ENCODE results near the gene TBX4. TPM values are rescaled to one million over a fixed set of nuclear protein-coding genes. Genes with fewer than 3 reads are reported as not detected.

The TBX4 gene
- polyA plus RNA-seq, 3 donors: not detected

GRCh38 chr17:61421460-61421859 lies 30.8 kb upstream of the TBX4 start:
- no CpG with 5 or more reads among the region's 4 CpGs for WGBS (ENCODE audit: insufficient coverage)
- Histone ChIP-seq H2AFZ (ENCODE audit: insufficient read depth, low read depth, low read length, poor library complexity, severe bottlenecking) (no peak overlapping the region), H3K27me3 (ENCODE audit: control insufficient read depth in 2 of 2, insufficient read depth in 2 of 2, low read length in 2 of 2) (peaks cover 2 to 38% of the 10 kb centered on the region in 2 donors), H3K27ac (ENCODE audit: low read depth in 1 of 2, low read length in 2 of 2) (no peak overlapping the region), H3K9ac (ENCODE audit: insufficient read depth, low read length, poor library complexity, severe bottlenecking) (no peak overlapping the region), H4K20me1 (ENCODE audit: insufficient read depth, low read length) (no peaks in the 10 kb centered on the region), H3K4me2 (replicated peaks; ENCODE audit: extremely low read depth, low read length, poor library complexity, severe bottlenecking) (no peak overlapping the region), H3K4me3 (replicated peaks in 1 of 3; ENCODE audit: low read depth in 2 of 3, low read length in 3 of 3) (no peak overlapping the region), H3K36me3 (replicated peaks in 1 of 2; ENCODE audit: control insufficient read depth in 1 of 2, insufficient read depth in 2 of 2, low read length in 2 of 2) (no peaks in the 10 kb centered on the region), H3K4me1 (ENCODE audit: control insufficient read depth in 1 of 2, insufficient read depth in 2 of 2, low read length in 2 of 2) (peaks cover 6 to 8% of the 10 kb centered on the region in 2 donors), H3K79me2 (ENCODE audit: insufficient read depth, low read length) (no peaks in the 10 kb centered on the region), H3K9me3 (replicated peaks in 1 of 2; ENCODE audit: control insufficient read depth in 1 of 2, insufficient read depth in 1 of 2, low read length in 2 of 2) (no peaks in the 10 kb centered on the region)
- peaks cover 27 to 74% (median 45%) of the 10 kb centered on the region in 3 donors for H3K27me3 Mint-ChIP-seq (ENCODE audit: low read depth in 3 of 3)
- DNase-seq: no peak
- intact Hi-C loops (cut with micrococcal nuclease): no loop called here
- H3K9me3 Mint-ChIP-seq: peaks cover 0 to 4% (median 0%) of the 10 kb centered on the region in 7 donors
- no peak overlapping the region for H3K27ac Mint-ChIP-seq
- H3K4me3 Mint-ChIP-seq: peak overlapping the region in 1 of 2 donors; percentile 26
- TF ChIP-seq, protein P1, sequence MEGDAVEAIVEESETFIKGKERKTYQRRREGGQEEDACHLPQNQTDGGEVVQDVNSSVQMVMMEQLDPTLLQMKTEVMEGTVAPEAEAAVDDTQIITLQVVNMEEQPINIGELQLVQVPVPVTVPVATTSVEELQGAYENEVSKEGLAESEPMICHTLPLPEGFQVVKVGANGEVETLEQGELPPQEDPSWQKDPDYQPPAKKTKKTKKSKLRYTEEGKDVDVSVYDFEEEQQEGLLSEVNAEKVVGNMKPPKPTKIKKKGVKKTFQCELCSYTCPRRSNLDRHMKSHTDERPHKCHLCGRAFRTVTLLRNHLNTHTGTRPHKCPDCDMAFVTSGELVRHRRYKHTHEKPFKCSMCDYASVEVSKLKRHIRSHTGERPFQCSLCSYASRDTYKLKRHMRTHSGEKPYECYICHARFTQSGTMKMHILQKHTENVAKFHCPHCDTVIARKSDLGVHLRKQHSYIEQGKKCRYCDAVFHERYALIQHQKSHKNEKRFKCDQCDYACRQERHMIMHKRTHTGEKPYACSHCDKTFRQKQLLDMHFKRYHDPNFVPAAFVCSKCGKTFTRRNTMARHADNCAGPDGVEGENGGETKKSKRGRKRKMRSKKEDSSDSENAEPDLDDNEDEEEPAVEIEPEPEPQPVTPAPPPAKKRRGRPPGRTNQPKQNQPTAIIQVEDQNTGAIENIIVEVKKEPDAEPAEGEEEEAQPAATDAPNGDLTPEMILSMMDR (IDR thresholded peaks at IDR 0.05): no peak
- no peaks in the 10 kb centered on the region for H3K36me3 Mint-ChIP-seq
- peaks cover 5% of the 10 kb centered on the region for H3K4me1 Mint-ChIP-seq

GRCh38 chr17:61422116-61422799 lies 30.0 kb upstream of the TBX4 start:
- Mint-ChIP-seq H3K36me3 (no peaks in the 10 kb centered on the region), H3K4me3 (no peak overlapping the region), H3K9me3 (peaks cover 0 to 4% (median 0%) of the 10 kb centered on the region in 7 donors), H3K27ac (no peak overlapping the region), H3K4me1 (no peaks in the 10 kb centered on the region), H3K27me3 (ENCODE audit: low read depth in 3 of 3) (peaks cover 27 to 72% (median 41%) of the 10 kb centered on the region in 3 donors)
- Histone ChIP-seq H3K36me3 (replicated peaks in 1 of 2; ENCODE audit: control insufficient read depth in 1 of 2, insufficient read depth in 2 of 2, low read length in 2 of 2) (no peaks in the 10 kb centered on the region), H3K27me3 (ENCODE audit: control insufficient read depth in 2 of 2, insufficient read depth in 2 of 2, low read length in 2 of 2) (peaks cover 3 to 34% of the 10 kb centered on the region in 2 donors), H3K4me3 (replicated peaks in 1 of 3; ENCODE audit: low read depth in 2 of 3, low read length in 3 of 3) (no peak overlapping the region), H3K9ac (ENCODE audit: insufficient read depth, low read length, poor library complexity, severe bottlenecking) (no peak overlapping the region), H3K4me1 (ENCODE audit: control insufficient read depth in 1 of 2, insufficient read depth in 2 of 2, low read length in 2 of 2) (peaks cover 0 to under 1% of the 10 kb centered on the region in 2 donors), H3K27ac (ENCODE audit: low read depth in 1 of 2, low read length in 2 of 2) (no peak overlapping the region), H4K20me1 (ENCODE audit: insufficient read depth, low read length) (no peaks in the 10 kb centered on the region), H3K4me2 (replicated peaks; ENCODE audit: extremely low read depth, low read length, poor library complexity, severe bottlenecking) (no peak overlapping the region), H3K79me2 (ENCODE audit: insufficient read depth, low read length) (no peaks in the 10 kb centered on the region), H3K9me3 (replicated peaks in 1 of 2; ENCODE audit: control insufficient read depth in 1 of 2, insufficient read depth in 1 of 2, low read length in 2 of 2) (no peaks in the 10 kb centered on the region), H2AFZ (ENCODE audit: insufficient read depth, low read depth, low read length, poor library complexity, severe bottlenecking) (no peak overlapping the region)
- intact Hi-C loops (cut with micrococcal nuclease): no loop called here
- 93% methylated on average over 2 of the region's 5 CpGs for WGBS (ENCODE audit: insufficient coverage)
- TF ChIP-seq, protein P1 (IDR thresholded peaks at IDR 0.05): no peak
- no peak for DNase-seq
